Gastrocnemius medialis (tissue), 4 donors: Measurements from ENCODE around the gene GALNT18. TPM values are rescaled to one million over a fixed set of nuclear protein-coding genes. Genes with fewer than 3 reads are reported as not detected.

ENCODE experiments used
- ATAC-seq, 2 donors: fragments of 150-250 bp; one replicate each; pipeline ENCODE4 v1.9.1; 2016
- DNase-seq, 2 donors: peaks; one replicate each; pipeline ENCODE4 v3.0.0-alpha.2; 2019
- H3K27ac ChIP-seq, 4 donors: fragments of 200-600 bp; sonication (generic); 1 replicate in 1 of 4; 2 replicates in 3 of 4; pipeline ENCODE4 v1.5.1; 2016 to 2018; ENCODE audit warnings: mild to moderate bottlenecking in 2 of 4, moderate library complexity in 1 of 4
- H3K27me3 ChIP-seq, 3 donors: fragments of 200-600 bp; sonication (generic) in 2 of 3; 1 replicate in 1 of 3; 2 replicates in 2 of 3; pipeline versions ENCODE4 v1.5.1 to v1.6.0; 2016 to 2019; ENCODE audit warnings: mild to moderate bottlenecking in 1 of 3, moderate library complexity in 1 of 3
- H3K36me3 ChIP-seq, 2 donors: fragments of 200-600 bp; sonication (generic) in 1 of 2; one replicate each; pipeline ENCODE4 v1.5.1; 2017 to 2018
- H3K4me1 ChIP-seq, 2 donors: fragments of 200-600 bp; sonication (generic) in 1 of 2; one replicate each; pipeline ENCODE4 v1.5.1; 2016 to 2017; ENCODE audit warnings: mild to moderate bottlenecking in 2 of 2
- H3K4me3 ChIP-seq, 4 donors: fragments of 200-600 bp; sonication (generic) in 3 of 4; 1 replicate in 1 of 4; 2 replicates in 3 of 4; pipeline ENCODE4 v1.5.1; 2016 to 2019; ENCODE audit warnings: mild to moderate bottlenecking in 2 of 4
- H3K9me3 ChIP-seq, 3 donors: fragments of 200-600 bp; sonication (generic) in 2 of 3; 1 replicate in 1 of 3; 2 replicates in 2 of 3; pipeline ENCODE4 v1.5.1; 2016 to 2019
- POLR2A ChIP-seq, 2 donors: fragments of 450-650 bp; IDR thresholded peaks; one replicate each; pipeline ENCODE4 v1.6.1; 2017; ENCODE audit warnings: antibody characterized with exemption in 2 of 2, mild to moderate bottlenecking in 2 of 2, moderate library complexity in 2 of 2
- in situ Hi-C, 4 donors: fragments of 200-750 bp; cut with MboI; loops; one replicate each; pipeline versions ENCODE4 v1.15.0 to v1.8.0; 2017; ENCODE audit warnings: low sequenced_read_pairs in 4 of 4
- intact Hi-C: fragments of 100-400 bp; cut with DNase I; formaldehyde crosslinking; loops from one replicate; pipeline ENCODE4 v1.15.1; 2023; ENCODE audit warnings: low total_unique reads
- total RNA-seq, 4 donors: library from RNA; depleted of rRNA; stranded (reverse); fragments of >200 nt; gene quantifications; one replicate each; pipeline versions ENCODE4 v1.1.0 to v1.2.3, GENCODE V29; 2016
- TF ChIP-seq, protein P1 (sequence below), 5 experiments: fragments of 450-650 bp in 3 of 5; fragments of 200-600 bp in 2 of 5; sonication (generic) in 2 of 5; IDR thresholded peaks in 4 of 5; conservative IDR thresholded peaks in 1 of 5; 1 replicate in 4 of 5; 2 replicates in 1 of 5; pipeline ENCODE4 v1.5.1; 2016 to 2019; ENCODE audit warnings: antibody characterized with exemption in 5 of 5, mild to moderate bottlenecking in 3 of 5, moderate library complexity in 3 of 5

The GALNT18 gene
- total RNA-seq, 4 donors from 2014 or later: 10.5 to 29.2 (median 11.2) TPM

- peak in 1 of 2 donors; percentile 56 for ATAC-seq
- no peaks in the 10 kb centered on the region for H3K36me3 ChIP-seq
- no peak overlapping the region for H3K27ac ChIP-seq
- TF ChIP-seq POLR2A (IDR thresholded peaks at IDR 0.05): no peak
- TF ChIP-seq, protein P1, sequence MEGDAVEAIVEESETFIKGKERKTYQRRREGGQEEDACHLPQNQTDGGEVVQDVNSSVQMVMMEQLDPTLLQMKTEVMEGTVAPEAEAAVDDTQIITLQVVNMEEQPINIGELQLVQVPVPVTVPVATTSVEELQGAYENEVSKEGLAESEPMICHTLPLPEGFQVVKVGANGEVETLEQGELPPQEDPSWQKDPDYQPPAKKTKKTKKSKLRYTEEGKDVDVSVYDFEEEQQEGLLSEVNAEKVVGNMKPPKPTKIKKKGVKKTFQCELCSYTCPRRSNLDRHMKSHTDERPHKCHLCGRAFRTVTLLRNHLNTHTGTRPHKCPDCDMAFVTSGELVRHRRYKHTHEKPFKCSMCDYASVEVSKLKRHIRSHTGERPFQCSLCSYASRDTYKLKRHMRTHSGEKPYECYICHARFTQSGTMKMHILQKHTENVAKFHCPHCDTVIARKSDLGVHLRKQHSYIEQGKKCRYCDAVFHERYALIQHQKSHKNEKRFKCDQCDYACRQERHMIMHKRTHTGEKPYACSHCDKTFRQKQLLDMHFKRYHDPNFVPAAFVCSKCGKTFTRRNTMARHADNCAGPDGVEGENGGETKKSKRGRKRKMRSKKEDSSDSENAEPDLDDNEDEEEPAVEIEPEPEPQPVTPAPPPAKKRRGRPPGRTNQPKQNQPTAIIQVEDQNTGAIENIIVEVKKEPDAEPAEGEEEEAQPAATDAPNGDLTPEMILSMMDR (IDR thresholded peaks at IDR 0.05 in 4 of 5, conservative IDR thresholded peaks at IDR 0.05 in 1 of 5): no peak
- DNase-seq: no peak
- no peaks in the 10 kb centered on the region for H3K9me3 ChIP-seq
- in situ Hi-C loops (no loop called here), intact Hi-C loops (no loop called here)
- H3K4me1 ChIP-seq: no peaks in the 10 kb centered on the region
- H3K4me3 ChIP-seq: no peak overlapping the region
- H3K27me3 ChIP-seq: no peaks in the 10 kb centered on the region
Measured at GRCh38 chr11:11374358-11375148, 247.3 kb downstream of the GALNT18 start.

DNA sequence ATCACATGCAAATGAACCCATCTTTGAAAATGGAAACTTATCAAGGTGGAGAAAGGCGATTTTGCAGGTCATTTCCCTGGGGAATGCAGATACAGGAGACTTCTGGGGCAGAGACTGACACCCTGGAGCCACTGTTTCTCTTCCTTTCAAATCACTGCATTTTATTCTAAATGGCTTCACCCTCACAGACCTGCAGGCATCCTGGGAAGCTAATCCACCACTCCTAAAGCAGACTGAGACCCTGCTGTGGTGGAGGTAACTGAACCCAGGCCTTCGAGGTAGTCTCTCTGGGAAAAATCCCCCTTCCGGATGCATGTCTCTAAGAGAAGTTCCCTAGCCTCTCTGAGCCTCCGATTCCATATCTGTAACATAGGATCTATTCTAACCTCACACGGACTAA is 247.9 kb downstream of the GALNT18 start:
- H3K27me3 ChIP-seq: no peaks in the 10 kb centered on the region
- H3K4me3 ChIP-seq: no peak overlapping the region
- H3K4me1 ChIP-seq: no peaks in the 10 kb centered on the region
- intact Hi-C loops: no loop called here
- H3K27ac ChIP-seq: no peak overlapping the region
- ATAC-seq: no peak
- in situ Hi-C loops: no loop called here
- H3K9me3 ChIP-seq: no peaks in the 10 kb centered on the region
- DNase-seq: no peak
- H3K36me3 ChIP-seq: no peaks in the 10 kb centered on the region
- TF ChIP-seq, protein P1 (IDR thresholded peaks at IDR 0.05 in 4 of 5, conservative IDR thresholded peaks at IDR 0.05 in 1 of 5): no peak
- no peak for TF ChIP-seq POLR2A (IDR thresholded peaks at IDR 0.05)

GRCh38 chr11:11372461-11372860 is 249.3 kb downstream of the GALNT18 start:
- intact Hi-C loops: no loop called here
- H3K4me1 ChIP-seq: no peaks in the 10 kb centered on the region
- no peak overlapping the region for H3K4me3 ChIP-seq
- H3K27ac ChIP-seq: no peak overlapping the region
- no peak for DNase-seq
- H3K27me3 ChIP-seq: no peaks in the 10 kb centered on the region
- H3K9me3 ChIP-seq: no peaks in the 10 kb centered on the region
- TF ChIP-seq POLR2A (IDR thresholded peaks at IDR 0.05): no peak
- TF ChIP-seq, protein P1 (IDR thresholded peaks at IDR 0.05 in 4 of 5, conservative IDR thresholded peaks at IDR 0.05 in 1 of 5): no peak
- no peaks in the 10 kb centered on the region for H3K36me3 ChIP-seq
- in situ Hi-C loops: no loop called here
- no peak for ATAC-seq

- H3K27me3 ChIP-seq: no peaks in the 10 kb centered on the region
- H3K4me1 ChIP-seq: no peaks in the 10 kb centered on the region
- intact Hi-C loops: no loop called here
- in situ Hi-C loops: no loop called here
- no peaks in the 10 kb centered on the region for H3K36me3 ChIP-seq
- DNase-seq: no peak
- no peak overlapping the region for H3K4me3 ChIP-seq
- TF ChIP-seq, protein P1 (IDR thresholded peaks at IDR 0.05 in 4 of 5, conservative IDR thresholded peaks at IDR 0.05 in 1 of 5): no peak
- no peak for TF ChIP-seq POLR2A (IDR thresholded peaks at IDR 0.05)
- no peak for ATAC-seq
- H3K27ac ChIP-seq: no peak overlapping the region
- H3K9me3 ChIP-seq: no peaks in the 10 kb centered on the region
Measured at GRCh38 chr11:11370962-11371303, 250.9 kb downstream of the GALNT18 start.
